GM18517 (cell line): Measurements from ENCODE around the gene ARSD.

Experiments used
- ATAC-seq: cut with Tn5 transposase; IDR thresholded peaks from one replicate; pipeline ENCODE4 v1.9.1; 2021; ENCODE audit warnings: mild to moderate bottlenecking, moderate library complexity; ENCODE audit not compliant: unreplicated experiment

The ARSD gene

DNA sequence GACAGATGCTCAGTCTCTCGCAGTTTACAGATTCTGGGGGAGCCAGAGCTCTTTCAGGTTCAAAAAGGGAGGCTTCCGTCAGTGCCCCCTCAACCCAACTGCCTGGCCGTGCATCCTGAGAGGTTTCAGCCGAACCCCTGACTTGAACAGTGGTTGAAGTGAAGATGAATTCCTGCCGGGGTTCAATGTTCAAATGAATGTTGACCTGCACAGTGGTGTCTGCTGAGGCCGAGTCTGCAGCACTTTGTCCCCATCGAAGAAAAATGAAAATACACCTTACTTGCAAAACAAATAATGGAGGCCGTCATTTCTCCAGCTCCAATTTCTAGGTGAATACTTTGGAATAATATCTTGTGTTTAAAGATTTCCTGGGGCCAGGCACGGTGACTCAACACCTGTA lies 66.7 kb downstream of the ARSD start:
- ATAC-seq, result no peak

DNA sequence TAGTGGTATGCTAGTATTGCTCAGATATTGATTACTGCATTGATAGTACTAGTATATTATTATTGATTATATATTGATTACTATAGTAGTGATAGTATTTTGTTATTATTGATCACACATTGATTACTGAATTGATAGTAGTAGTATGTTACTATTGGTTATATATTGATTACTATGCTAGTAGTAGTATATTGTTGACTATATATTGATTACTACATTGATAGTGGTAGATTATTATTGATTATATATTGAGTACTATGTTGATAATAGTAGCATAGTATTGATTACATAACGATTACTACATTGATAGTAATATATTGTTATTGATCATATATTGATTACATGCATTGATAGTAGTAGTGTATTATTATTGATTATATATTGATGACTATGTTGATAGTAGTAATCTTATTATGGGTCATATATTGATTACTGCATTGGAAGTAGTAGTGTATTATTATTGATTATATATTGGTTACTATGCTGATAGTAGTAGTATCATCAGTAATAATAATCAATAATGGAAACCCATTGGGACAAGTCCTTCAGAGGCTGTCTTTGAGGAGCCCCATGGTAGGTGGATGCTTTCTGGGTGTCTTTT lies 69.8 kb downstream of the ARSD start:
- no peak for ATAC-seq

DNA sequence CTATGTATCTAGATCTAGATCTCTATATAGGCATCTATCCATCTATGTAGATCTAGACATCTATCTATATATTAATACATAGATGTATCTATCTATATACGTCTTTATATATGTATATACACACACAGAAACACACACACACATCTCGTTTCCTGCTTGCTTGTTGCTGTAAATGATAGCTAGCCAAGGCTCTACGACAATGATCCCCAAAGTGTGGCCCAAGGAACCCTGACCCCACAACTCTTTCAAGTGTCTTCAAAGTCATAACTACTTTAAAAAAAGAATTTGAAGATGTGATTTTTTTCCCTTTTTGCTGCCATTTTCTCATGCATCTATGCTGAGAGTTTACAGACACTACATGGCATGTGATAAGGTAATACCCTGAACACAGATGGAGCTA lies 71.6 kb downstream of the ARSD start:
- no peak for ATAC-seq

DNA sequence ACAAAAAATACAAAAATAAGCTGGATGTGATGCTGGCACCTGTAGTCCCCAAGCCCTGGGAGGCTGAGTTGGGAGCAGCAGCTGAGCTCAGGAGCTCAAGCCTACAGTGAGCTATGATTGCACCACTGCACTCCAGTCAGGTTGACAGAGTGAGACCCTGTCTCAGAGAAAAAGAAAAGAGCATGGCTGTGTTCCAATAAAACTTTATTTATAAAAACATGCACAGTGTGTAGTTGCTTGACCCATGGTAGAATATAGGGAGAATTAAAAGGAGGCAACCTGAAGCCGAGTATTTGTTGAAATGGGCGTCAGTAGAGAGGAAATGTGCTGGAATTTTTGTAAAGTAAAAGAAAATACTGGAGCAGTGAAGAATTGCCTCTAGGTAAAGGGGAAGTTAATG lies 73.4 kb downstream of the ARSD start:
- ATAC-seq, result no peak

DNA sequence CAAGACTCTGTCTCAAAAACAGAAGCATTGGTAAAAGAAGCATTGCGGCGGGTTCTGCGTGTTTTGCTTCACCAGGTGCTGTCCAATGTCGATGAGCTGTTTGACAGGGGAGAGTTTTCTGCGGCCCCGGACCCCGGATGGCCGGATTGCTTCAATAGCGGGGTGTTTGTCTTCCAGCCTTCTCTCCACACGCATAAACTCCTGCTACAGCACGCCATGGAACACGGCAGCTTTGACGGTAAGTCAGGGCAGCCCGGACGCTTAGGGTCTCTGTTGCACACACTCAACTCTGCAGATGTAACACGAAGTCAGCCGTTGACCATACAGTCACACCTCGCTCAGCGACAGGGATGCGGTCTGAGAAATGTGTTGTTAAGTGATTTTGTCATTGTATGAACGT lies 74.2 kb downstream of the ARSD start:
- ATAC-seq, result no peak
